ENCODE results near the gene FAF1.

DNA sequence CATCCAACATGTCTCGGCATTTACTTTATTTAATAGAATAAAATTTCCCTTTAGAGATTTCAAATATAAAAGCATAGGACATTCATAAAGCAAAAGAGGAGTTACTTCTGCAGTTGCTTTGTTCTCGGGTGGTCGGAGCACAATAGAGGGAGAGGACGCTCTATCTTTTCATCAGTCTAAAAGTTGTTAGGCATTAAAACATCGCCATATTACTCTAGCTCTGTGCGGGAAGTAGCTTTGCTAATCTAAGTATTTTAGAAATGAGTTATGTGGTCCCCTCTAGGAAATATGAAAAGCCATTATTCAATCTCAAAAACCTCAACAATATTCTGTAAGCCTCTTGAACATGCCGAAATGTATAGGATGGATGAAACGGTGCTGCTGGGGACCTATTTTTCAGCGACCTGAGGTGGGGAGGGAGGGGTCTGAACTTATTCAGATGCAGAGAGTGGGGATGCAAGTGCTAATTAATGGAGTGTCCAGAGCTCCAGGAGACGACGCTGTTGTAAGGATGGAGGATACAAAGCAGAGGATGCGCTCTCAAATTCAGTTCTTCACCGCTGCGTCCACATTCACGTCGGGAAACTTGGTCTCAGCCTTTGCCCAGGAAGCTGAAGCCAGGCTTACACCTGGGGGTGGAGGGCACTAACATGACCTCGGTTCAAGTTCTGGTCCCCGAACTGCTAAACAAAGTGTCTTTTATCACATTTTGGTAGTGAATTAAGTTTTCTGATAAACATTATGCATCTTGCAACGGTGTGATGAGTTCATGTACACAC, 16.2 kb upstream of the FAF1 start:
- TF ChIP-seq, protein P1, sequence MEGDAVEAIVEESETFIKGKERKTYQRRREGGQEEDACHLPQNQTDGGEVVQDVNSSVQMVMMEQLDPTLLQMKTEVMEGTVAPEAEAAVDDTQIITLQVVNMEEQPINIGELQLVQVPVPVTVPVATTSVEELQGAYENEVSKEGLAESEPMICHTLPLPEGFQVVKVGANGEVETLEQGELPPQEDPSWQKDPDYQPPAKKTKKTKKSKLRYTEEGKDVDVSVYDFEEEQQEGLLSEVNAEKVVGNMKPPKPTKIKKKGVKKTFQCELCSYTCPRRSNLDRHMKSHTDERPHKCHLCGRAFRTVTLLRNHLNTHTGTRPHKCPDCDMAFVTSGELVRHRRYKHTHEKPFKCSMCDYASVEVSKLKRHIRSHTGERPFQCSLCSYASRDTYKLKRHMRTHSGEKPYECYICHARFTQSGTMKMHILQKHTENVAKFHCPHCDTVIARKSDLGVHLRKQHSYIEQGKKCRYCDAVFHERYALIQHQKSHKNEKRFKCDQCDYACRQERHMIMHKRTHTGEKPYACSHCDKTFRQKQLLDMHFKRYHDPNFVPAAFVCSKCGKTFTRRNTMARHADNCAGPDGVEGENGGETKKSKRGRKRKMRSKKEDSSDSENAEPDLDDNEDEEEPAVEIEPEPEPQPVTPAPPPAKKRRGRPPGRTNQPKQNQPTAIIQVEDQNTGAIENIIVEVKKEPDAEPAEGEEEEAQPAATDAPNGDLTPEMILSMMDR (IDR thresholded peaks at IDR 0.05): no peak
- TF ChIP-seq POLR2A (IDR thresholded peaks at IDR 0.05; ENCODE audit: low read depth) (no peak), POLR2AphosphoS5 (IDR thresholded peaks at IDR 0.05) (peak in 1 of 2 donors; percentile 2), EP300 (IDR thresholded peaks at IDR 0.05) (no peak)

All from esophagus muscularis mucosa (tissue), 4 donors.